K562 (cell line): ENCODE results near the gene SLC5A2. TPM values are rescaled to one million over a fixed set of nuclear protein-coding genes. Genes with fewer than 3 reads are reported as not detected.

Experiments
- ASH1L ChIP-seq: fragments of 450-650 bp; IDR thresholded peaks from 2 replicates; pipeline ENCODE4 v1.6.1; 2018; ENCODE audit warnings: borderline replicate concordance, mild to moderate bottlenecking, low read depth; ENCODE audit not compliant: partially characterized antibody
- CREB3L1 ChIP-seq: fragments of 450-650 bp; IDR thresholded peaks from 2 replicates; pipeline ENCODE4 v1.6.1; 2014; ENCODE audit warnings: low read depth, mild to moderate bottlenecking, moderate library complexity, borderline replicate concordance
- DEAF1 ChIP-seq: fragments of 450-650 bp; formaldehyde crosslinking; IDR thresholded peaks from 2 replicates; pipeline ENCODE4 v1.4.0; 2020; ENCODE audit warnings: mild to moderate bottlenecking, moderate library complexity
- KAT8 ChIP-seq: fragments of 450-650 bp; IDR thresholded peaks from 2 replicates; pipeline ENCODE4 v1.6.1; 2016; ENCODE audit warnings: low read depth, mild to moderate bottlenecking
- NFXL1 ChIP-seq: fragments of 450-650 bp; formaldehyde crosslinking; IDR thresholded peaks from 2 replicates; pipeline ENCODE4 v1.4.0; 2021; ENCODE audit warnings: mild to moderate bottlenecking
- NUFIP1 ChIP-seq: fragments of 450-650 bp; IDR thresholded peaks from 2 replicates; pipeline ENCODE4 v1.6.1; 2018; ENCODE audit not compliant: partially characterized antibody
- PHF20 ChIP-seq: fragments of 450-650 bp; IDR thresholded peaks from 2 replicates; pipeline ENCODE4 v1.6.1; 2018; ENCODE audit not compliant: partially characterized antibody
- PML ChIP-seq: IDR thresholded peaks from 2 replicates; pipeline ENCODE4 v1.6.1; 2012; ENCODE audit warnings: low read length, inconsistent platforms
- RBM14 ChIP-seq: fragments of 200-400 bp; formaldehyde crosslinking; IDR thresholded peaks from 2 replicates; pipeline ENCODE4 v1.6.1; 2018; ENCODE audit warnings: low read depth, mild to moderate bottlenecking, low read length, moderate library complexity, borderline replicate concordance; ENCODE audit not compliant: insufficient read depth
- RBM39 ChIP-seq: fragments of 200-400 bp; formaldehyde crosslinking; optimal IDR thresholded peaks from 2 replicates; pipeline ENCODE3; 2018; ENCODE audit warnings: low read depth, low read length
- U2AF1 ChIP-seq: fragments of 200-400 bp; formaldehyde crosslinking; optimal IDR thresholded peaks from 2 replicates; pipeline ENCODE3; 2017; ENCODE audit warnings: mild to moderate bottlenecking, low read depth, low read length, moderate library complexity
- ZEB2 ChIP-seq: fragments of 450-650 bp; IDR thresholded peaks from 2 replicates; pipeline ENCODE4 v1.6.1; 2016
- ZKSCAN8 ChIP-seq: fragments of 200-800 bp; sonication (Bioruptor generic); IDR thresholded peaks from 2 replicates; pipeline ENCODE4 v1.6.1; 2016; ENCODE audit warnings: missing genetic modification characterization, missing compliant biosample characterization
- ZNF766 ChIP-seq: fragments of 200-800 bp; sonication (Bioruptor generic); conservative IDR thresholded peaks from 2 replicates; pipeline ENCODE4 v1.6.1; 2016; ENCODE audit warnings: missing genetic modification characterization, missing compliant biosample characterization
- polyA plus RNA-seq, 8 experiments: library from polyadenylated mRNA; depleted of rRNA in 4 of 8; stranded (reverse) in 5 of 8; unstranded in 3 of 8; fragments of >200 nt; fragmentation: Nextera tagmentation in 2 of 8; fragmentation: Illumina TruSeq in 1 of 8; extraction: Ambion mirVana in 2 of 8; extraction: Trizol in 1 of 8; gene quantifications; 2 replicates each; pipeline versions ENCODE4 v1.2.1 to v1.2.3, GENCODE V29; 2011 to 2014; ENCODE audit warnings: inconsistent platforms in 1 of 8, missing spikeins in 1 of 8
- total RNA-seq, 7 experiments: library from RNA; depleted of rRNA in 6 of 7; stranded (reverse); fragments of >200 nt in 6 of 7; fragmentation: Illumina TruSeq in 2 of 7; extraction: Trizol in 2 of 7; gene quantifications; 2 replicates each; pipeline versions ENCODE4 v1.2.1 to v1.2.3, GENCODE V29; 2011 to 2021; ENCODE audit warnings: low replicate concordance in 1 of 7
- TF ChIP-seq, protein P1 (sequence below): IDR thresholded peaks from 2 replicates; pipeline ENCODE4 v1.6.1; 2012; ENCODE audit warnings: low read depth, low read length, improper control_type of control experiment, borderline replicate concordance
- TF ChIP-seq, protein P2 (sequence below): fragments of 250-450 bp; sonication (Bioruptor Pico); IDR thresholded peaks from 2 replicates; pipeline ENCODE4 v1.4.0; 2020

Gene SLC5A2
- total and polyA plus RNA-seq, 9 of the 15 experiments (the other 6 are each of a cell fraction or from before 2014, with no cell fraction given), result 0.07 to 2.7 (median 2.2) TPM; not detected in 6

DNA sequence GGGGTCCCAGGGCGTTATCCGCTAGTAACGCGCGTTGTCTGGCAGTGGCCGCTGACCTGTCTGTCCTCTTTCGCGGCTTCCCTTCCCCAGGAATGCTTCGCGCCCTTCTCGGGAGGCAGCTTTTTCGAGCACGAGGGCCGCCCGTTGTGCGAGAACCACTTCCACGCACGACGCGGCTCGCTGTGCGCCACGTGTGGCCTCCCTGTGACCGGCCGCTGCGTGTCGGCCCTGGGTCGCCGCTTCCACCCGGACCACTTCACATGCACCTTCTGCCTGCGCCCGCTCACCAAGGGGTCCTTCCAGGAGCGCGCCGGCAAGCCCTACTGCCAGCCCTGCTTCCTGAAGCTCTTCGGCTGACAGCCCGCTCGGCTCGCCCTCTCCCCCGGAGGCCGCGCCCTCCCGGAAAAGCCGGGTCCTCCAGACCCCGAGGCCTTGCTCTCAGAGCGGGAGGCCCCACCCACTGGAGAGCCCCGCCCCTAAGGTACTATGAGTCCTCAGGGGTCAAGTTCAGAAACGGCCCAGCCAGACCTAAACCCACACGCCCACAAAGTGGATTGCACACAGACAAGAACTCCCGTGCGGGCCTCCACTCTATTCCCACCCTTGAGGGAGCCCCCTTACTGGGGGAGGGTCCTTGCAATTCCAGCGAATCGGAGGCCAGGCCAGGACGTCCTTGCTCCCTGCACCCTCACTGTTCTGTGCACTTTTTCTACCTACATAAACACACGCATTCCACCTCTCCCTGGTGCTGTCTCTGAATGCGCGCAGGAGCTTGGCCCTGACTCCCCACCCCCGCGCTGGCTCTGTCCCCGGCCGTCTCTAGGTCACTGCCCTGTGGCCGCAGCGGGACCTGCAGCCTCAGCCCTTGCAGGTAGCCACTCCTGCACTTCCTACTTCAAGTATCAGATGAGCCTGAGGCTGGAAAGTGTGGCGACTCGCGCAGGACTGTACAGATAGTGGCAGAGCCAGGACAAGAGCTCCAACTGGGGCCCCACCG is 5.4 kb upstream of the SLC5A2 start (continued):
- TF ChIP-seq DEAF1 (CRISPR knock-in tag) (no peak; the same call in 1 of the 2 replicates), CREB3L1 (no peak), ZEB2 (no peak), PHF20 (no peak), PML (no peak), NUFIP1 (no peak), NFXL1 (CRISPR knock-in tag) (no peak), RBM39 (no peak), ZNF766 (CRISPR knock-in tag) (no peak), ZKSCAN8 (CRISPR knock-in tag) (no peak), U2AF1 (no peak), ASH1L (no peak), RBM14 (no peak), KAT8 (no peak)
- TF ChIP-seq, protein P1, sequence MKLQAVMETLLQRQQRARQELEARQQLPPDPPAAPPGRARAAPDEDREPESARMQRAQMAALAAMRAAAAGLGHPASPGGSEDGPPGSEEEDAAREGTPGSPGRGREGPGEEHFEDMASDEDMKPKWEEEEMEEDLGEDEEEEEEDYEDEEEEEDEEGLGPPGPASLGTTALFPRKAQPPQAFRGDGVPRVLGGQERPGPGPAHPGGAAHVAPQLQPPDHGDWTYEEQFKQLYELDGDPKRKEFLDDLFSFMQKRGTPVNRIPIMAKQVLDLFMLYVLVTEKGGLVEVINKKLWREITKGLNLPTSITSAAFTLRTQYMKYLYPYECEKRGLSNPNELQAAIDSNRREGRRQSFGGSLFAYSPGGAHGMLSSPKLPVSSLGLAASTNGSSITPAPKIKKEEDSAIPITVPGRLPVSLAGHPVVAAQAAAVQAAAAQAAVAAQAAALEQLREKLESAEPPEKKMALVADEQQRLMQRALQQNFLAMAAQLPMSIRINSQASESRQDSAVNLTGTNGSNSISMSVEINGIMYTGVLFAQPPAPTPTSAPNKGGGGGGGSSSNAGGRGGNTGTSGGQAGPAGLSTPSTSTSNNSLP, result no peak
- TF ChIP-seq, protein P2, sequence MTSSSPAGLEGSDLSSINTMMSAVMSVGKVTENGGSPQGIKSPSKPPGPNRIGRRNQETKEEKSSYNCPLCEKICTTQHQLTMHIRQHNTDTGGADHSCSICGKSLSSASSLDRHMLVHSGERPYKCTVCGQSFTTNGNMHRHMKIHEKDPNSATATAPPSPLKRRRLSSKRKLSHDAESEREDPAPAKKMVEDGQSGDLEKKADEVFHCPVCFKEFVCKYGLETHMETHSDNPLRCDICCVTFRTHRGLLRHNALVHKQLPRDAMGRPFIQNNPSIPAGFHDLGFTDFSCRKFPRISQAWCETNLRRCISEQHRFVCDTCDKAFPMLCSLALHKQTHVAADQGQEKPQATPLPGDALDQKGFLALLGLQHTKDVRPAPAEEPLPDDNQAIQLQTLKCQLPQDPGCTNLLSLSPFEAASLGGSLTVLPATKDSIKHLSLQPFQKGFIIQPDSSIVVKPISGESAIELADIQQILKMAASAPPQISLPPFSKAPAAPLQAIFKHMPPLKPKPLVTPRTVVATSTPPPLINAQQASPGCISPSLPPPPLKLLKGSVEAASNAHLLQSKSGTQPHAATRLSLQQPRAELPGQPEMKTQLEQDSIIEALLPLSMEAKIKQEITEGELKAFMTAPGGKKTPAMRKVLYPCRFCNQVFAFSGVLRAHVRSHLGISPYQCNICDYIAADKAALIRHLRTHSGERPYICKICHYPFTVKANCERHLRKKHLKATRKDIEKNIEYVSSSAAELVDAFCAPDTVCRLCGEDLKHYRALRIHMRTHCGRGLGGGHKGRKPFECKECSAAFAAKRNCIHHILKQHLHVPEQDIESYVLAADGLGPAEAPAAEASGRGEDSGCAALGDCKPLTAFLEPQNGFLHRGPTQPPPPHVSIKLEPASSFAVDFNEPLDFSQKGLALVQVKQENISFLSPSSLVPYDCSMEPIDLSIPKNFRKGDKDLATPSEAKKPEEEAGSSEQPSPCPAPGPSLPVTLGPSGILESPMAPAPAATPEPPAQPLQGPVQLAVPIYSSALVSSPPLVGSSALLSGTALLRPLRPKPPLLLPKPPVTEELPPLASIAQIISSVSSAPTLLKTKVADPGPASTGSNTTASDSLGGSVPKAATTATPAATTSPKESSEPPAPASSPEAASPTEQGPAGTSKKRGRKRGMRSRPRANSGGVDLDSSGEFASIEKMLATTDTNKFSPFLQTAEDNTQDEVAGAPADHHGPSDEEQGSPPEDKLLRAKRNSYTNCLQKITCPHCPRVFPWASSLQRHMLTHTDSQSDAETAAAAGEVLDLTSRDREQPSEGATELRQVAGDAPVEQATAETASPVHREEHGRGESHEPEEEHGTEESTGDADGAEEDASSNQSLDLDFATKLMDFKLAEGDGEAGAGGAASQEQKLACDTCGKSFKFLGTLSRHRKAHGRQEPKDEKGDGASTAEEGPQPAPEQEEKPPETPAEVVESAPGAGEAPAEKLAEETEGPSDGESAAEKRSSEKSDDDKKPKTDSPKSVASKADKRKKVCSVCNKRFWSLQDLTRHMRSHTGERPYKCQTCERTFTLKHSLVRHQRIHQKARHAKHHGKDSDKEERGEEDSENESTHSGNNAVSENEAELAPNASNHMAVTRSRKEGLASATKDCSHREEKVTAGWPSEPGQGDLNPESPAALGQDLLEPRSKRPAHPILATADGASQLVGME (CRISPR knock-in tag), result 0 out of 2 replicates have a peak, but pooled peaks have one; percentile 22
